ENCODE measurements around the gene DNAJC6.

DNA sequence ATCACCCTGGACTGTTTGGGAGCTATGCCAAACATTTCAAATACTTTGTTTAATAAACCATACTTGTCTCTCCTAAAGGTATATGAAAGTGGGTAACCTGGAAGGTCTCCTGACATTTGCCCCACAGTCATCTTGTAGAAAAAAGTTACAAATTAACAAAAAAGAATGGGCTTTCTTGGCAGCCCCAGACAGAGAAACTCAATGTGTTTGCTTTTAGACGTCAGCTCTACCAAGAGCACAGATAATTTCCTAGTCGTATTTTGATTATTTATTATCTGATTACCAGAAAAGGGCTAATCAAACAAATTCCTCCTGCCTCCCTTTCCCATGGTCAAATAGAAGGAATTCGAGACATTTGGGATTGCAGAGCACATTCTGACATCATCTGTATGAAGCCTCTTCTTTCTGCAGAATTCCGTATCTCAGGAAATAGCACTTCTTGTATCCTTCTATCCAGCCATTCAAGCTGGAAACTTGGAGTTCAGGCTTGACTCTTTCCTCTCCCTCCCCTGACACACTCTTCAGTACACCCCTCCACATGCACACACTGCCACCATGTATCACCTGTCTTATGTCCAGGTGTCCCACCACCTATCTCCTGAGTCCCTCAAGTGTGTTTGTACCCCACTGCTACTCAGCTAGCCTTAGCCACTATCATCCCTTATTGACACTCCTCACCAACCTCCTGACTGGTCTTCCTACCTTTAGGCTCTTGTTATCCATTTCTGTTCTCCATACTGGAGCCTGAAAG is 68.3 kb downstream of the DNAJC6 start:
- TF ChIP-seq PAX5 (IDR thresholded peaks at IDR 0.05; ENCODE audit: insufficient read depth, low read length, severe bottlenecking): no peak
- no peak for TF ChIP-seq POLR2AphosphoS5 (IDR thresholded peaks at IDR 0.05; ENCODE audit: low read depth, low read length)
